GM12874 (cell line): ENCODE measurements around the gene PAK6.

Source experiments
- TF ChIP-seq, protein P1 (sequence below): IDR thresholded peaks from 2 replicates; pipeline ENCODE4 v1.5.1; 2011; ENCODE audit warnings: low read depth, mild to moderate bottlenecking, control low read depth, low read length, moderate library complexity; ENCODE audit not compliant: insufficient read depth

The PAK6 gene

DNA sequence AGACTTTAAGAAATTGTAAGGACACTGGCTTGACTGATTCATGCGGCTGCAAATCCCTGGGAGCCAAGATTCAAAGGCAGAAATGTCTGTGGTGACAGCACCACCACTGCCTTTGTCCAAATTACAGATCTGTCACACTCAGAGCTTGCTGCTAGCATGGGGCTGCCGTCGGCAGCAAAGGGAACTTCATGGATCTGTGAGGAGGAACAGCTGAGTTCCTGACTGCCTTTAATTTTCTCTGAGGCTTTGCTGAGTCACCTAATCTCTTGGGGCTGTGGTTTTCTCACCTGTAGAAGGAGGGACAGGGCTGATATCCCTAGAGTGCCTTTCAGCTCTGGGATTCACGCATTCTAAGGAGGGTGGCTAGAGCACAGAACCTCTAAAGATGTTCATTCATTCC is 4.1 kb upstream of the PAK6 start:
- TF ChIP-seq, protein P1, sequence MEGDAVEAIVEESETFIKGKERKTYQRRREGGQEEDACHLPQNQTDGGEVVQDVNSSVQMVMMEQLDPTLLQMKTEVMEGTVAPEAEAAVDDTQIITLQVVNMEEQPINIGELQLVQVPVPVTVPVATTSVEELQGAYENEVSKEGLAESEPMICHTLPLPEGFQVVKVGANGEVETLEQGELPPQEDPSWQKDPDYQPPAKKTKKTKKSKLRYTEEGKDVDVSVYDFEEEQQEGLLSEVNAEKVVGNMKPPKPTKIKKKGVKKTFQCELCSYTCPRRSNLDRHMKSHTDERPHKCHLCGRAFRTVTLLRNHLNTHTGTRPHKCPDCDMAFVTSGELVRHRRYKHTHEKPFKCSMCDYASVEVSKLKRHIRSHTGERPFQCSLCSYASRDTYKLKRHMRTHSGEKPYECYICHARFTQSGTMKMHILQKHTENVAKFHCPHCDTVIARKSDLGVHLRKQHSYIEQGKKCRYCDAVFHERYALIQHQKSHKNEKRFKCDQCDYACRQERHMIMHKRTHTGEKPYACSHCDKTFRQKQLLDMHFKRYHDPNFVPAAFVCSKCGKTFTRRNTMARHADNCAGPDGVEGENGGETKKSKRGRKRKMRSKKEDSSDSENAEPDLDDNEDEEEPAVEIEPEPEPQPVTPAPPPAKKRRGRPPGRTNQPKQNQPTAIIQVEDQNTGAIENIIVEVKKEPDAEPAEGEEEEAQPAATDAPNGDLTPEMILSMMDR, result no peak

- TF ChIP-seq, protein P1, result no peak
Measured at GRCh38 chr15:40235201-40235885, 3.5 kb upstream of the PAK6 start.

DNA sequence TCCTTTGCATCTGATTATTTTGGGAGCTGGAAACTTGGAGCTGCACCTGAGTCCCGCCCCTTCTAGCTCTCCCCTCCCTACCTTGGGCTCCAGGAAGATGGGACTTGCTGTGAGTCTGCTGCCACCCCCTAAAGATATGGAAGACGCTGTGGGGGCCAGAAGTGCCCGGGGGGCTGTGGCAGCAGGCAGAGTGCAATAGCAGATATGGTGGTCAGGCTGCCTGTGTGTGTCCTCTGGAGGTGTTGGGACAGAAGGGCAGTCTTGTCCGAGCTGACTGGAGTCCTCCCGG is 485 bp downstream of the PAK6 start:
- TF ChIP-seq, protein P1, result no peak

DNA sequence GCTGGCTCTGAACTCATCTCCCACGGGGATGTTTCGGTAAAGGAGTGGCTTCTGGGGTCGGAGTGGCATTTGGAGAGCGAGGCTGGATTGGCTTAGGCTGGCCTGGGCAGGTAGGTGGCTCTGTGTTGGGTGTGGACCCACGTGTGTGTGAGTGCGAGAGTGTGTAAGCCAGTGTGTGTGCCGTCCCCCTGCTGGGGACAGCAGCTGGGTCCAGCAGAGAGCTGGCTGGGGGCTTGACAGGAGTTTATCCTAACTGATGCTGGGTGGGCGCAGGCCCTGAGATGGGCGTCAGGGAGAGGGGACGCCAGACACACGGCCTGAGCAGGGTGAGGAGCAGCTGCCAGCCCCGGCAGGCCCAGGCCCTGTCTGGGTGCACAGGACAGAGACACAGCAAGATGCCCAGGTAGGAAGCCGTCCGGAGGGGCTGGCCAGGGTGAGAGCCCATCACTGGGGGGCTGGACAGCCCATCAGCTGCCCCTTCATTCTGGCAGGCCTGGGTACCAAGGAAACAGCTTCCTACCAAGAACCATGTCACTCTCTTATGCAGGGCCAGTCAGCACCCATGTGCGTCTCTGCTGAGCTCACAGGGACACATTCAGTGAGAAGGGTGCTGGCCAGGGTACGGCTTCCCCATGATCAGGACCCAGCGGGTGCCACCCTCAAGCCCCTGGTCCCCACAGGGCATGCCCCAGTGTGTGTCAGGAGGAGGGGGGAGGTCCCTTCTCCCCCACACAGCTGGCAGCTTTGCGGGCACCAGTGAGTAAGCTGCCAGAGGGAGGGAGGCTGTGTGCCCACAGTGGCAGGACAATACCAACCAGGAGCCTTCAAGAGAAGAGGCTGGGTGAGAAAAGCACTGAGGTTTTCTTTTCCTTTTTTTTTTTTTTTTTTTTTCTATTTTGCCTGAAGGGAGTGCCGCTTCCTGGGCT is 1.1 kb downstream of the PAK6 start:
- TF ChIP-seq, protein P1, result no peak

- TF ChIP-seq, protein P1, result no peak
Measured at GRCh38 chr15:40240619-40241221, 1.9 kb downstream of the PAK6 start.

GRCh38 chr15:40241269-40242212 is 2.7 kb downstream of the PAK6 start:
- TF ChIP-seq, protein P1, result no peak
